ENCODE measurements around the gene IRS2. TPM values are rescaled to one million over a fixed set of nuclear protein-coding genes. Genes with fewer than 3 reads are reported as not detected.

The IRS2 gene
- total RNA-seq, 6 experiments from 2014 or later = 8.8 to 26.0 (median 17.5) TPM

- no peaks in the 10 kb centered on the region for H3K36me3 ChIP-seq
- intact Hi-C loops (cut with DNase I) = no loop called here
- no peak for ATAC-seq
- H3K9me3 ChIP-seq = no peaks in the 10 kb centered on the region
- no peaks in the 10 kb centered on the region for H3K27me3 ChIP-seq
- no peak for TF ChIP-seq CTCF (IDR thresholded peaks at IDR 0.05)
- TF ChIP-seq POLR2A (IDR thresholded peaks at IDR 0.05) = no peak
- WGBS (ENCODE audit: insufficient coverage, low coverage, low lambda C conversion rate, missing lambda C conversion rate) = 89% methylated on average over 5 of the region's 8 CpGs
- H3K4me1 ChIP-seq = peaks cover 0 to 16% (median 4%) of the 10 kb centered on the region in 4 donors
- DNase-seq = no peak
- H3K27ac ChIP-seq = no peak overlapping the region
- no peak overlapping the region for H3K4me3 ChIP-seq
These were observed 26.0 kb upstream of the IRS2 start for GRCh38 chr13:109812382-109812781.

- no peaks in the 10 kb centered on the region for H3K9me3 ChIP-seq
- no peaks in the 10 kb centered on the region for H3K36me3 ChIP-seq
- TF ChIP-seq POLR2A (IDR thresholded peaks at IDR 0.05) = no peak
- no peak for TF ChIP-seq CTCF (IDR thresholded peaks at IDR 0.05)
- 73% methylated on average over 6 of the region's 19 CpGs for WGBS (ENCODE audit: insufficient coverage, low coverage, low lambda C conversion rate, missing lambda C conversion rate)
- peaks cover 0 to 9% (median 0%) of the 10 kb centered on the region in 4 donors for H3K4me1 ChIP-seq
- no peak overlapping the region for H3K27ac ChIP-seq
- DNase-seq (no peak), ATAC-seq (peak in 2 of 4 donors; percentile 6 to 32)
- no peak overlapping the region for H3K4me3 ChIP-seq
- H3K27me3 ChIP-seq = no peaks in the 10 kb centered on the region
- intact Hi-C loops (cut with DNase I) = no loop called here
These were observed 24.6 kb upstream of the IRS2 start for GRCh38 chr13:109810761-109811510.

GRCh38 chr13:109809216-109809932, 23.0 kb upstream of the IRS2 start:
- no peaks in the 10 kb centered on the region for H3K4me1 ChIP-seq
- no peak for DNase-seq
- 73% methylated on average over 9 of the region's 14 CpGs for WGBS (ENCODE audit: insufficient coverage, low coverage, low lambda C conversion rate, missing lambda C conversion rate)
- H3K27me3 ChIP-seq = no peaks in the 10 kb centered on the region
- no peak for TF ChIP-seq CTCF (IDR thresholded peaks at IDR 0.05)
- no peak for TF ChIP-seq POLR2A (IDR thresholded peaks at IDR 0.05)
- H3K27ac ChIP-seq = no peak overlapping the region
- H3K9me3 ChIP-seq = no peaks in the 10 kb centered on the region
- no peak for ATAC-seq
- H3K4me3 ChIP-seq = no peak overlapping the region
- intact Hi-C loops (cut with DNase I) = no loop called here
- no peaks in the 10 kb centered on the region for H3K36me3 ChIP-seq

- Histone ChIP-seq H3K4me1 (peaks cover 0 to 8% (median 4%) of the 10 kb centered on the region in 4 donors), H3K36me3 (no peaks in the 10 kb centered on the region), H3K4me3 (no peak overlapping the region), H3K27me3 (no peaks in the 10 kb centered on the region), H3K9me3 (no peaks in the 10 kb centered on the region), H3K27ac (no peak overlapping the region)
- 88% methylated on average over 2 of the region's 3 CpGs for WGBS (ENCODE audit: insufficient coverage, low coverage, low lambda C conversion rate, missing lambda C conversion rate)
- no peak for DNase-seq
- TF ChIP-seq POLR2A (IDR thresholded peaks at IDR 0.05) = no peak
- no peak for TF ChIP-seq CTCF (IDR thresholded peaks at IDR 0.05)
- intact Hi-C loops (cut with DNase I) = no loop called here
- no peak for ATAC-seq
These were observed 21.0 kb upstream of the IRS2 start for GRCh38 chr13:109807345-109807744.
